CD4-positive, alpha-beta T cell treated with Interleukin-6 for 4 hours (primary cell): ENCODE results near the gene TMEM260.

Experiments
- DNase-seq: peaks from one replicate; pipeline ENCODE4 v3.0.0-alpha.2; 2020; ENCODE audit warnings: mixed read lengths

Gene TMEM260

DNA sequence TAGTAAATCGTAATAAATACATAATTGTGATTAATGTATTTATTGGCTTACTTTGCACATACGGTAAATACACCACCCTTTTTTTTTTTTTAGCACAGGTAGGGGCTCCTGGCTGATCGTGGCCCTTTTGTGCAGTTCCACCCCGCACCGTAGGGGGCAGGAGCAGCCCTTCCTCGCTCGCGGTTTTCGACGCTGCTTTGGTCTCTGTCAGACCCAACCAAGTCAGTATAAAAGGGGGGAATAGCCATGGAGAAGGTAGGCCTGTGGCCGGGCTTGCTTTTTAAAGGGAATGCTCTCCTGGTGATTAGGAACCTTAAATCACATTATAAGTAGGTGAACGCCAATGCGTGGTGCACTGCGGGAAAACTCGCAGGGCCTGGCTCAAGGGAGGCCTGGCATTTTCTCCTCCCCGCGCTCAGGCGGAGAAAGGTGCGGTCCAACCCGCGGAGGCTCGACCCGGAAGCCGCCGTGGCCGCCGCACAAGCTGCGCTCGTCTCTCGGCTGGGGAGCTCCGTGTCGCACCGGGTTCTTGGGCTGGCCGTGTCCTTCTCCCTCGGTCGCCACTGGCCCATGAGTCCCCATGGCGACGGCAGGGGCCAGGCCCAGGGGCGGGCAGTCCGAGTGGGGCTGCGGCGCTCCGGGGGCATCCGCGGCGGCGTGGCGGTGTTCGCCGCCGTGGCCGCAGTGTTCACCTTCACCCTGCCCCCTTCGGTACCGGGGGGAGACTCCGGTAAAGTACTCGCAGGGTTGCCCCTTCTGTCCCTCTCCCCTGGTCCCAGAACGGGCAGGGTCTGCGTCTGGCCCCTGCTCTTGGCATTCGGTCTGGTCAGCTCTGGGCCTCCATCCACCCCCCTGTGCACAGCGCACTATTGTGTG, at the start of gene TMEM260:
Gene TMEM260, plus strand, starts transcription at position 454 of the 876 bp plus-strand sequence. Its CDS starts 117 bp downstream, at position 571.
- DNase-seq, result peak; percentile 92

DNA sequence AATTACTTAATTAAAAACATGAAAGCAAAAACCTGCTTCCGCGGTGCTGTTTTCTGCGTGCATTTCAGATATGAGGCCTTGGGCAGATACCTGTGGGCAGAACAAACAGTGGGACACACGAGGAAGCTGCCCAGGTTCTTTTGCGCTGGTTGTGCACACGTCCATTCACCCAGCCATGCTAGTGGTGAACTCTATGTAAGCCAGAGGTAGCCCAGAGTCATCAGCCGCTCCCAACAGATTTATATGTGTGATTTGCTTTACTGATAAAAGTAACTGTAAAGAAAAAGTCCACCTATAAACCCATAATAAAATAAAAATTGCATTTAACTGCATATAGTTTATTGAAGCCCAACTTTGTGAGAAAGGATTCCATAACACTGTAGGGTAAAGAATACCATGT, 47.1 kb upstream of the TMEM260 start:
- no peak for DNase-seq

DNA sequence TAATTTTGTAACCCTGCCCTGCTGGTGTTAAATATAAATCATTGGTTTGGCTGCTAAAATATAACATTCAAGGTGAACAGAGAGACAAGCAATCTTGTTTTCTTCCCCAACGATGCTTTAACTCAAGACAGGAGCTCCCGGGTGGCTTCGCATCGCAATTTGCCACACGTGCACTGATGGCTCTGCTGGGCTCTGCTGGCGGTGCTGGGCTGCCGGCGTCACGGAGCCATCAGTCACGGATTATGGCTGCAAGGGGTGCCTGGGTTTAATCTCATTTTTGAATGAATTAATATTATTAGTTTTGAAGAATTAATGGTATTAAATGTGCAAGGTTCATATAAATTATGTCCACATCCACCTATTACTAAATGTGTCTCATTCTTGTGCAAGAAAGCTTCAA, 44.9 kb upstream of the TMEM260 start:
- DNase-seq, result no peak

DNA sequence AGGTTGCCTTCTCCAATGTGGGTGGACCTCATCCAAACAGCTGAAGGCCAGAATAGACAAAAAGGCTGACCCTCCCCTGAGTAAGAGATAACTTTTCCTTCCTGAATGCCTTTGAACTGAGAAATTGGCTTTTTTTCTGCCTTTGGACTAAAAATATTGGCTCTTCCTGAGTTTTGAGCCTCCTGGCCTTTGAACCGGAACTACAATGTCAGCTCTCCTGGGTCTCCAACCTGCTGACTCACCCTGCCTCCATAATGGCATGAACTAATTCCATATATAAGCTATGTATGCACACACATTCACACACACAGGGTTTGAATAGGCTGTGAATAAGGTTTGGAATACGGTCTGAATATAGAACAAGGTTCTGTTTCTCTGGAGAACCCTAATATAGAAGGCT, 39.7 kb upstream of the TMEM260 start:
- DNase-seq, result no peak

DNA sequence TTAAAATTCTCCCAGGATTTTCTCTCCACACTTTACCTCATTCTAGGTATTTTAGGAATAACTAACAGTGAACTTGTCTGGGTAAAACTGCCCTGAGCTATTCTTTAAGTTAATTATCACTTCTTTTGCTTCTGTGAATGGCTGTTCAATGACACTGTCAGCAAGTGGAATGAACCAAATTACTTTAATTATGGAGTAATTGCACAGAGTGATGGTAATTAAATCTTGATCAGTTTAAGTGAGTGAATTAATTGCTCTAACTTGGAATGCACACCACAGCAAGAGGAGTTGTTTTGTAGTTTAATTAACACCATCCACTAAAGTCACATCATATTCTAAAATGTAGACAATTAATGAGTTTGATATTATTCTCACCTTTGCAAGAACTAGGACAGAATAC, 36.2 kb upstream of the TMEM260 start:
- no peak for DNase-seq

DNA sequence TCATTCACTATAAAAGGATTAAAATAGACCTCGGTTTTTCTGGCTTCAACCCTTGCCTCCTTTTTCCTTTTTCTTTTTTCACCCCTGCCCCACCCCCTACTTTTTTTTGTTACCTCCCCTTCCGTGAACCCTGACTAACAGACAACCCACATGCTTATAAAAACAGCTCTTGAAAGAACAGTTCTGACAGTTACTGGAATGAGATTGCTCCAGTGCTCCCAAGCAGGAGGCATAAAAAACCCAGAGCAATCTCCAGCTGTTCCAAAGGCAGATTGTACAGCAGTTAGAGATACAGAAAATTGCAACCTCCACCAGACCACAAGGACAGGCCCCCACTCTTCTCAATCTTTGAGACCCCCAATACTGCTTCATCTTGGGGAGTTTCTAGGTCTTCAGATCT, 29.9 kb upstream of the TMEM260 start:
- no peak for DNase-seq

DNA sequence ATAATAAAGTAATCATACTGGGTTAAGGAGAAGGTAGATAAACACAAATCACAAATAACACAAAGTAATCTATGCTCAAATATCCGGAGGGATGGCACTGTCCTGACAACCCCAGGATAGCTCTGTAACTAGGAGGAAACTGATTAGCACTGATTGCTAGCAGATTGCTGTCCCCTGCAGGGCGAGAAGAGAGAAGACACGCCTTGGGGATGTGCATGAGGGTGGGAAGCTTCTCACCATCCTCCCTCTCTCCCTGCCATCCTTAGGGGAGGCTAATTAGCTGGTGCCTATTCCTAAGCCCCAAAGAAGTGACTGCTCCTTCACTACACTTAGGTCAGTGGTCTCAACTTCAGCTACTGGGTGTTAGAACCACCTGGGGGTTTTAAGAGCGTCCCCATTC, 27.0 kb upstream of the TMEM260 start:
- DNase-seq, result no peak

DNA sequence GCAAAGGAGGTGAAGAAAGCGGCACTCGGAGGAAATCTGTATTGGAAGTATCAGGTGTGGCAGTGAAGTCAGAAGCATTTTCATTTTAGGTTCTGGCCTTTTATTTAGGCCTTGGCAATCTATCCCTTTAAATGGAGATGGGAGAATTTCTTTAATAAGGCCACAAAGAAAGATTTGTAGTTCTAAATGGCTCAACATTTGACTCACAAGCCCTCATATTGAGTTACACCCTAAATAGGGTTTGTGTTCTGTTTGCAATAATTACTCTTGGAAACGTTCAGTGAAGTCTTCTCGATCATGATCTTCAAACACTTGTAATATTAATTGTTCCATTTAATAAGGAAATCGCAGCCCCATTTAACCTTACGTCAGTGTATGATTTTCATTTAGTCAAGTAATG, 25.3 kb upstream of the TMEM260 start:
- no peak for DNase-seq

DNA sequence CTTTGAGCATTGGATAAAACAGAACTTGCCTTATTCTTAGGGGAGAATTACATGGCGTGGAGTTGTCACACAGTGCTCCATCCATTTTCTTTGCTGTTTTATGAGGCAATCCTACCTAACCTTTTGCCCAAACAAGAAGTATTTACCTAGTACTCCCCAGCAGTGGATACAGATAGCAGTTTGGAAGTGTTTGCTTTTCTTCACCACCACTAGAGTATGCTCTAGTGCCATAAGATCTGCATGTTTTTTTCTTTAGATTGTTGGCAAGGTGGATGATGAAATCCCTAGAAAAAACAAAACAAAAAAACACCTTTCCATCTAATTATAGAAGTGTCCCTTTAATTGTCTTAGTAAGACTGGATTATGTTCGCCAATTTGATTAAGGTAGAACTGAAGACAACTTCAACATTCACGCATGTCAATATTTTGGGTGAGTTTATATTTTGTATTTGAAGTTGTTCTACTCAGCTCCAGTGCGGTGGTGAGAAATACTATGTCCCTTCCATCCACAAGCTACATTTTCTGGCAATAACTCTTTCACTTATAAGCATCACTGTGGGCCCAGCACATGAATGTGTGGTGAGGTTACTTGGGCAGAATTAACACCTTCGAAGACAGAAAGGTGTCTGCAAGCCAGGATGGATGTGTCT, 23.6 kb upstream of the TMEM260 start:
- no peak for DNase-seq

DNA sequence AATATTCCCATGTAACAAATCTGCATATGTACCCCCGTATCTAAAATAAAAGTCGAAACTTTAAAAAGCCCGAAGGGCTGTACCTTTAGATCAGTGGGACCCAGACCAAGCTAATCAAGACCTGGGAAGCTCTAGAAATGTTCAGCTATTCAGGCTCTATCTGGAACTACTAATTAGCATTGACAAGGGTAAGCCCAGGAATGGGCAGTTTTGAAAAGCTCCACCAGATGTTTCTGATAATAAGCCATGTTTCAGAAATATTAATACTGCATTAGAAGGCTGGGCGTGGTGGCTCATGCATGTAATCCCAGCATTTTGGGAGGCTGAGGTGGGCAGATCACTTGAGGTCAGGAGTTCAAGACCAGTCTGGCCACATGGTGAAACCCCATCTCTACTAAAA, 20.4 kb upstream of the TMEM260 start:
- no peak for DNase-seq

DNA sequence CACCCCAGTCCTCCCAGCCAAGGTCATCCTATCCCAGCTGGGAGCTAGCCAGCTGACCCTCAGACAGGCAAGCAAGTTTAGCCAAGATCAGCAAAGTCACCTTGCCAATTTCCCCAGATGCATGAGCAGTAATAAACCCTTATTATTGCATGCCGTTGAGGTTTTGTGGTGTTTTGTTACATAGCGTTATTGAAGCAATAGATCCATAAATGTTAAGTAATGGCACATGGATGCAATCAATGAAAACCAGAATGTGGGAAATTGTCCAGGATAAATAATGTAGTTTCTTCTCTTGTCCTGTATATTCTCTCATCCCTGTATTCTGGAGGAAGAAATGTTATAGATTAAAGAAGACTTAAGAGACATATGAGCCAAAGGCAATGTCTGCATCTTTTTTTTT, 18.0 kb upstream of the TMEM260 start:
- DNase-seq, result no peak

DNA sequence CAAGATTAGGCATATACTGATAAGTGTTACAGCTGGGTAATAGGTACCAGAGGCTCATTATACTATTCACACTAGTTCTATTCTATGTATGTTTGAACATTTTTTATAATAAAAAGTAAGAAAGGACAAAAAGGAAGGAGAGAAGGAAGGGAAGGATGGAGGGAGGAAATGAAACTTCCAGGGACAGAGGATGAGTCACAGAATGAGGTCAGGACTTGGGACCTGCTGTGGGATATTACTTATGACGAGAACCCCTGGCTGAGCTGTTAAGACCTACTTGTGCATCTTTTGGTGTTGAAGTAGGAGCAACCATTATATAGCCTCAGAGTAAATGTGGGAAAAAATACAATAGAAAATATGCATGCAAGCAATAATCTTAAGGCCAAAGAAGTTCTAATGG, 16.7 kb upstream of the TMEM260 start:
- no peak for DNase-seq

DNA sequence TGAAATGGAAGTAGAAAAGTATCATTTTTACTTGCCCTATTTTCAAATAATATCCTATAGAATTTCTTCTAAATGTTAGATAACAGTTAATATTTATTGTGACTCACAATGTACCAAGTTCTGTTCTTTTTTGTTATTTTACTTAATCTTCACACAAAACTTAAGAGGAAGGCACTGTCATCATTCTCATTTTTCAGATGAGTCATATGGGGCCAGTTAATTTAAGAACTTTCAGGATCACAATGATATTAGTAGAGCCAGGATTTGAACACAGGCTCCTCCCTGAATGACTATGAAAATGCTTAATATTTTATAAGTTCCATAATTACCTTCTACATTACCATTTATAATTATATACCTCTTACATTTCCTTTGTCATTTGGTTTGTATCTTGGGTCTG, 10.4 kb upstream of the TMEM260 start:
- no peak for DNase-seq

DNA sequence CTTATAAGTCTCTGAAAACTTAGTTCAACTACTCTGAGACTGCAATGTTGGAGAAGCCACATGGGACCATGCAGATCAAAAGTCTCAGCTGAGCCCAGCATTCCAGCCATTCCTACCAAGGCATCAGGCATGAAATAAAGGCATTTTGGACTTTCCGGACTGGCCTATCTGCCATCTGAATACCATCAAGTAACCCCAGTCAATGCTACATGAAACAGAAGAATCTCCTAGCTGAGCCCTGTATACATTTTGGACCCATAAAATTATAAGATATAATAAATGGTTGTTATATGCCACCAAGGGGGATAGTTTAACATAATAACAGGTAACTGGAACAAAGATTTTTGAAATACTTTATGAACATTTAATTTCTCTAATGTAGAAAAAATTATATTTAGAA, 9.3 kb upstream of the TMEM260 start:
- DNase-seq, result no peak

DNA sequence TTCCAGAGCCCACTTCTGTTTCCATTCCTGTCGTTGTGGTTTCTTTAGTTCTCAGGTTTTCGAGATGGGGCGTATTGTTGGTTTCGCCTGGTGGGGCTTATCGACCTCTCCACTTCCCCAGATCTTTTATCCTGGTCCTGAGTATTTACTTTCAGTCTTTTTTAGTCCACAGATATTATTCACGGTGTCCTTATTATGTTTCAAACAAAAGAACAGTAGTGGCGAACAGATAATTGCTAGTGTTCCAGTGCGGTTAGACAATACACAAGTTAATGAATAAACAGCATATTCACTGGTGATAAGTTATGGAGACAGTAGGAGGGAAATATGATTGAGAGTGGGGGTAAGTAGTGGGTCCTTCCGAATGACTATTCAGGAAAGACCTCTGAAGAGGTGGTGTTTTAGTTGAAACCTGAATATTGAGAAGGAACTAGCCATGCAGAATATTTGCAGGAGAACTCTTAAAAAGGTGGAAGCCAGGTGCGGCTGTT, 668 bp downstream of the TMEM260 start:
- no peak for DNase-seq

DNA sequence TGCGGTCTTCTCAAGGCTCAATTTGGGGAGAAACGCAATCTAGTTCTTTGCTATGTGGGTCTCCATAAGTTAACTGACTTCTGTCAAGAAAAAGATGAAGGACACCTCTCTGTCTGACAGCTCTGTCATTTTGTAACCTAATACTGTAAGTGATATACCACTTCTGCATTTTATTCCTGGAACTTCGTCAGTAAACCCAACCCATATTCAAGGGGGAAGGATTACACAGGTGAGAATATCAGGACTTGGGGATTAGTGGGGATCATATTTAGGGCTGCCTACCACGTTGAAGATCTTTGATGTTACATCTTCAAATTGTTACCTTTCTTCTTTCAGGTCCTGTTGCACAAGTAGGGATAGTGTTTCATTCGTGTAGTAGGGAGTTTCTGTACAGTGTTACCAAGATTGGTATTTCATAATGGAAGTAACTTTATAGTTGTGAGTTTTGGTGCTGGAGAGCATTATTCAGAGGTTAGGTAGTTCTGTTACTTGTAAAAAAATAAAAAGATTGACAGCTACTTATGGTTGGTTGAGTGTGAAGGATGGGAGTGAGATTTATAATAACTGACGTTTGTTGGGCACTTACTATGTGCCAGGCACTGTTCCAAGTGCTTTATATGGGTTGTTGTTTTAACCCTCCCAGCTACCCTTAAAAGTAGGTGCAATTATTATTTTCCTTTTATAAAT, 1.6 kb downstream of the TMEM260 start:
- no peak for DNase-seq

DNA sequence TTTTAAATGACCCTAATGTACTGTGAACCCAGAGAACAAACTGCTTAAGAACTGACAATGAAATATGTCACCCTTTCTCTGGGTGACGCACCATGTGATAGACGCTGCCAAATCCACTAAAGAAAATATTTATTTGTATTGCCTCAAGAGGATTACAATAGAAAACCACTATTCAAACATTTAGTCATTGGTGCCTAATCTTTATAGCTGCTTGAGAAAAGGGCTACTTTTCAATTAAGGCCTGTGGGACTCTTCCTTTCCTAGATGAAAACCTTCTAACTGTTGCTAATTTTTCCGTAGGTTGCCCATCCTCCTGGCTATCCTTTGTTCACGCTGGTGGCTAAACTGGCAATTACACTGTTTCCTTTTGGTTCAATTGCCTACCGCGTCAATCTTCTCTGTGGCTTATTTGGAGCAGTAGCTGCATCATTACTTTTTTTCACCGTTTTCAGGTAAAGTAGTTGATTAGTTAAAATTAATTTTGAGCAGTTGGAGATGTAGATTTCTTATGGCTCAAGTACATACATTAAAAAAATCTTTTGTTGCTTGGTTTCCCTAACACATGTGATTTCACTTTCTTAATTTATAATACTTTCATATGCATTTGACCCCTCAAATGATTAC, 6.0 kb downstream of the TMEM260 start:
- no peak for DNase-seq

DNA sequence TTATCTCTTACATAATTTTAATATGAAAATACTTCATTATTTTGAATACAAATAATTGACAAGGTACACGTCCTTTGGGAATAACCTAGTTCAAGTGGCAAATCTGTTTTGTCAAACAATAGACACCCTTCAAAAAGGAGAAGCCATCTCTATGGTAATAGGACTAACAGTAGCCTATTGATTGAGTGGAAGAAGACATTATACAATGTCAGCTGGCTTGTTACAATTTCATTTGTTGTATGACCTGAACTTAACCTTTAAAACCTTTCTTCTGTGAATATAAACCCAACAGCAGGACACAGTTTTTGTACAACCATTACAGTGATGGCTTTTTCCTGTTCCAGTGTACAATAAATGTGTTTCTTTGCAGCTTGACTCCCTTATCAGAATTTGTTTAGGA, 8.1 kb downstream of the TMEM260 start:
- DNase-seq, result no peak

DNA sequence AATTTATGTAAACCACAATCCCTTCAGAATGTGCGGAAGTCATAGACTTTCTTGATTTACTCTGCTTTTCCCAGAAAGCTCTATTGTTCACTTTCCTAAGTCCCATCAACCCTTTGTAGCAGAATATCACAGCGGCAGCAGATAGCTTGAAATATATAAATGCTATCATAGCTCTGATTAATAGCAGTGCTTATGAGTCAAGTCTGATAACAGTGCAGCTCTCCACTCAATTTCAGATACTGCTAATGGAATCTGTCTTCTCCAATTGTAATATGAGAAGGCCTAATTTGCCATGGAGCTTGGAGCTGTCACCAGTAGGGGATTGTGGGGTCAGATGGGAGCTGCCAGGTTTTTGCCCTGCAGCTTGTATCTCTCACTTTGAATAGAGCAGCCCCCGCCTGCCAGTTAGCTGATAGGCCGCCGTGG, 10.9 kb downstream of the TMEM260 start:
- no peak for DNase-seq

DNA sequence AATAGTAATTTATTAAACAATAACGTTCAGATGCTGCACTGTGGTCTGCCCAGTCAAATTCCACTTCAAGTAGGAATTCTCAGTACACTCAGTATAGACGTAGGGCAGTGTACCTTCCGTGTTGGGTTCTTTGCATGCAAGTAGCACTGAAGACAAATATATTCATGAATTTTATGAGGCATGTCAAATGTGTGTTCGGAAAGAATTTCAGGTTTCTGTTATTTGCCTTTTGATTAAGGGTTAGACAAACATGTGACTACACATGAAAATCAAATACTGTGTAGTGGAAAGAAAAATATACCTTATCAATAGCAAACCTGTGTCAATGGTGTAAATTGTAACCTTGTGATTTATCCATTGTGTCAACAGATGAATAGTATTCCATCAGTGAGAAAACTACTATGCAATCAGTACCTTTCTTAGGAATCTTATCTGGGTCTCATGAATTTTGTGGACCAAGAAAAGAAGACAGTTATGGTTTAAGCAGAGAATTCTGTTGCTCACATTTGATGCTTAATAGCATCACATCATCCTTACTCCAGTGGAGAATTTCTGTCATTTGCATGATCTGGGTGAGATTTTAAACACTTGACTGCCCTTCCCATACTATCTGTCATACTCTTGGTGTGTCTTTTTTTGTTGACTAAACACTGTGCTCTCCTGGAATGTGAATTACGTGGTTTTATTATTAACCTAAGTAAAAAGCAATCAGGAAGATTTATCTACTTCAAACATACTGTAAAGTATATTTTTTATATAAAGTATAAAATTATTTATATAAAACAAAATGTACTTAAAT, 13.3 kb downstream of the TMEM260 start:
- DNase-seq, result no peak

DNA sequence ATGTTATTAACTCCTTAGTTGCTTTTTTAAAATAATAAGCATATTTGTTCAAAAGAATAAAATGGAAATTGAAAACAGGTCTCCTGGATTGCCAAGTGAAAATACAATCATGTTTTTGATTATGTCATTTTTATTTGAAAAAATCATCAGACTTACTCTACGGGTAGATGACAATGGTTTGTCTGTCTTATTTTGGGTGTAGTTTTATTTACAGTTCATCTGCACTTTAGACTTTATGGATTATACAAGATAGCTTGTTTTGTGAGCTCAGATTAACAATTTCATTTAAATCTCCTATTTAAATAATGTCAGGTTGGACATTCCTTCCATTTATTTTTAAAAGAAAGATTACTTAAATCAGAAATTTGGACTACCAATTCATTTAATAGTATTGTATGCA, 14.8 kb downstream of the TMEM260 start:
- DNase-seq, result no peak

DNA sequence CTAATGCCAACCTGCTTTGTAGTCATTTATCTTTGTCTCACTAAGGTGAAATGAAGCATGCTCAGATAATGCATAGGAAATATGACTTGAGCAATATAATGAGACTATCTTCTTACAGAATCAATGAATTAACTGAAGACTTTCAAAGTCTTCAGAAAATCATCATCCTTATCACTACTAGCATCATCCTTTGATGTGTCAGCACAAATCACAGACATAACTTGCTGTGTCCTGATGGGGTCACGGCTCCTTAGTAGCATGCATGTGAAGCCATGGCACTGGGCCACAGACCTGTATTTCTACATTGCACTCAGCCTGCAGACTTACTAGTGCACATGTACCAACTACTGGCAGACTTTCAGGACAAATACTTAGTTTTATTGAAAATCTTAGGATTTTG, 18.9 kb downstream of the TMEM260 start:
- no peak for DNase-seq
